Measurements from ENCODE around the gene ENTPD5.

Gene ENTPD5, protein sequence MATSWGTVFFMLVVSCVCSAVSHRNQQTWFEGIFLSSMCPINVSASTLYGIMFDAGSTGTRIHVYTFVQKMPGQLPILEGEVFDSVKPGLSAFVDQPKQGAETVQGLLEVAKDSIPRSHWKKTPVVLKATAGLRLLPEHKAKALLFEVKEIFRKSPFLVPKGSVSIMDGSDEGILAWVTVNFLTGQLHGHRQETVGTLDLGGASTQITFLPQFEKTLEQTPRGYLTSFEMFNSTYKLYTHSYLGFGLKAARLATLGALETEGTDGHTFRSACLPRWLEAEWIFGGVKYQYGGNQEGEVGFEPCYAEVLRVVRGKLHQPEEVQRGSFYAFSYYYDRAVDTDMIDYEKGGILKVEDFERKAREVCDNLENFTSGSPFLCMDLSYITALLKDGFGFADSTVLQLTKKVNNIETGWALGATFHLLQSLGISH

DNA sequence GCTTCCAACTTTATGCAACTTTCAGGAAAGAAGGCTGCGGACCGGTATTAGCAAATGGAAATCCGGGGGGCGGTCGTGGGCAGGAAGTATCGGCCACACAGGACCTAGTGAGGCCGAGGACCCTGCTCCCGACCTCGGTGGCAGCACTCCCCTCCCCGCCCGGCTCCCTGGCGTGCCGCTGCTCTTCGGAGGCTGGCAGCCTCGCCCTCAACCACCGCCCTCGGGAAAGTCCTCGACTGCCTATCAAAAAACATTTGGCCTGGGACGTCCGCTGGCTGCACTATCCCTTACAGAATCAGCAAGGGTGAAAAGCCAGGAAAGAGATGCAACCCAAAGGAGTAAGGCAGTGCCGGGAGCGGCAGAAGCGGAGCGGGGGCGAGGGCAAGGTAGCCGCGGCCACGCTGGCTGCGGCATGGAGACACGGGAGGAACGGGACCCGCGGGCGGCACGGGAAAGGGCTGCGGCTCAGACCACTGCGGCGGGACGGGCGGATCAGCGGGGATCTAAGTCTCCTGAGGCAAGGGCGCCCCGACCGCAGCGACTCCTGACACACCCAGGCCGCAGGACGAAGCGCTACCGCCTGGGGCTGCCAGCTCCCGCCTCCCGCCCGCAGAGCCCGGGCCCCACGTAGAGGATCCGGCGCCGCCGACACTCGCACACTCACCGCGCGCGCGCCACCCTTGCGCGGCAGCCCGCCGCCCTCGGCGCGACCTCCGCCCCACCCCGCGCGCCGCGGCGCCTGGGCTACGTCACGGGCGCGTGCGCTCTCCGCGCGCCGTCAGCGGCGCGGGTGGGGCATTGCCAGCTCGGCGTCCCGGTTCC, at the start of gene ENTPD5, which contains the start of gene BBOF1:
Gene ENTPD5, minus strand, starts transcription at position 703 of the 822 bp plus-strand sequence. CDS start 31,186 bp downstream, outside the sequence.
Gene BBOF1, plus strand, starts transcription at position 764 of the 822 bp plus-strand sequence. CDS start 130 bp downstream, outside the sequence.
- peak; percentile 68 to 80 for DNase-seq (ENCODE audit: low read depth in 2 of 2)

DNA sequence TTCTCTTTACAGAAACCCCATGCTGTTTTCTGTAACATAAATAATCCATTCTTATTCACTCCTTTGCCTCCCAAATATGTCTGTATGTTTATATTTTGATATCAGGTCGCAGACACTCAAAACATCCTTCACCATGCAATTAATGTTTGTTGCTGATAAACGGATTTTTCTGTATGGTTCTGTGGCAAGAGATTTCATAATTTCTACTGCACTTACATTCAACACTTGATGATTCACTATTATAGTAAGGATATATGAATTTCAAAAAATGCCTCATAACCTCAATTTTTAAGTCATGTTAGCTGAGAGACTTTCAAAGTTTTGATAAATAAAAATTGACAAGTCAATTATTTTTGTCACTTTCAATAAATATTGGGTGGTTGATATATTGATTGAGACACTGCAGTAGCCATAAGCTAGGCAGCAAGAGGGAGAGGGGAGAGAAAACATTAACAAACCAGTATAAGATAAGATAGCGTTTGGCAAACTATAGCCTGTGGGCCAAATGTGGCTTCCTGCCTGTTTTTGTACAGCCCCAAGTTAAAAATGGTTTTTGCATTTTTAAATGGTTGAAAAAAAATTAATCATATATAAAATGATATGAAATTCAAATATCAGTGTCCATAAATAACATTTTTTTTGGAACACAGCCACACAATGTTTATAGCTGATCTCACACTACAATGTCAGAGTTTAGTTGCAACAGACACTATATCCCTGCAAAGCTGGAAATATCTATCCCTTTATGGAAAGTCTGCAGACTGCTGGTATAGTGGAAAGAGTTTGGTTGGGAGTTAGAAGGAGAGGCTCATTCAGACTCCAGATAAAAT, 46.9 kb upstream of the ENTPD5 start:
- DNase-seq (ENCODE audit: low read depth in 2 of 2), result no peak

DNA sequence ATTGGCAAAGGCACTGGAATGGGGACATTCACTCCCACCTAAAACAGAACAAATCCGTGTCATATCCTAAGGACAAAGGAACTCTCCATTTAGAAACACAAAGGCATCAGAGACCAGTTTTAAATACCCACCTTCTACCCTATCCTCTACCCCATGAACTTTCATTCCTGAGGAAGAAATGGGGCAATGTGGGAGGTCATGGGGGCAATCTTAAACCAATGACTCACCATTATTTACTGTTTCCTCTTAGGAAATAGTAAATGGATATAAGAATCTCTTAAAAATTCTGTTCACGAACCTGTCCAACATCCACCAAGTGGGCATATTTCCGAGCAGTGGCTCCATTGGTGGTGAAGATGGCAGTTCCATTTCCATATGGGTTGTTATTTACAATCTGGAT, 45.8 kb upstream of the ENTPD5 start:
- no peak for DNase-seq (ENCODE audit: low read depth in 2 of 2)

GRCh38 chr14:74064426-74064825, 45.3 kb upstream of the ENTPD5 start:
- DNase-seq (ENCODE audit: low read depth in 2 of 2), result no peak

DNA sequence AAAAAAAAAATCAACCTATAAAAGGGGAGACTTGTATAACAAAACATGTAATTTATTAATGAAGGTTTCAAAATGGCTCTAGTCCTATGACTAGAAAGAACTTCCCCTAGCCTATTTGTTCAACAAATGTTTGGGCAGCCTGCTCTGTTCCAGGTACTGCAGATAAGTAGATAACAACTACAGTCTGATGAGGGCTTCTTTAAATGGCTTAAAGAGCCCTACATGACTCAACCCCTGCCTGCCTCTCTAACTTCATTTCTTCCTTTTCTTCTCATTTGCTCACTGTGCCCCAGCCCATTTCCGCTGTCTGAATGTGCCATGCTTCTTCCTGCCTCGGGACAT, 43.7 kb upstream of the ENTPD5 start:
- no peak for DNase-seq (ENCODE audit: low read depth in 2 of 2)

- no peak for DNase-seq (ENCODE audit: low read depth in 2 of 2)
Observed at GRCh38 chr14:74049876-74050495, 30.9 kb upstream of the ENTPD5 start.

GRCh38 chr14:74048281-74048680, 29.2 kb upstream of the ENTPD5 start:
- no peak for DNase-seq (ENCODE audit: low read depth in 2 of 2)

DNA sequence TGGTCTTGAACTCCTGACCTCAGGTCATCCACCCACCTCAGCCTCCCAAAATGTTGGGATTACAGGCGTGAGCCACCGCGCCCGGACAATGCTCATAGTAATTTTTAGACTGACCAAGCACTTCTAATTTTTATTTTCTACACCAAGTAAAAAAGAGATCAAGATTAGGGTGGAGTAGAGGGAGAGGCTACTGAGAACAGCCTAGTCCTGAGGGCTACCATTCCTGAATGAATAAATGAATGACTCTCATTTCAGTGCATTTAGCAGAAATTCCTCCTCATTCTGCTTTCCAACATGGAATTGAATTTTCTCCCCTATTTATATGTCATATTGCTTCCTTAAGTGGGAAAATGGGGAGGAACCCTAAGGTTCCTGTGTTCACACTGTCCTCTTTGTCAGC, 26.4 kb upstream of the ENTPD5 start:
- no peak for DNase-seq (ENCODE audit: low read depth in 2 of 2)

DNA sequence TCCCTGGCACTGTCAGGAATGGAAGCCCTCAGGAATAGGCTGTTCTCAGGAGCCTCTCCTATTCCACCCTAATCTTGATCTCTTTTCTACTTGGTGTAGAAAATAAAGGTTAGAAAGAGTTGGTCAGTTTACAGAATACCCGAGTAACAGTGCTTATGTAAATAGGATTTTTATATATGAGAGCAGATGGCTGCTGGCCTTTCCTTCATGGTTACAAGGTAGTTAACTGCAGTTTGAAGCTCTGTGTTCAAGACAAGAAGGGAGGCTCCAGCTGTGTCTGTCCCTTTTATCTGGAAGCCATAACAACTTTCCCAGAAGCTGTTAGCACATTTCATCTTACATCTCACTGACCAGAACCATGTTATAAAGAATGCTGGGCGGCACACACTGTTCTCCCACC, 23.2 kb upstream of the ENTPD5 start:
- DNase-seq (ENCODE audit: low read depth in 2 of 2), result no peak

GRCh38 chr14:74038020-74038859, 19.2 kb upstream of the ENTPD5 start:
- no peak for DNase-seq (ENCODE audit: low read depth in 2 of 2)

GRCh38 chr14:74035556-74035955, 16.5 kb upstream of the ENTPD5 start:
- no peak for DNase-seq (ENCODE audit: low read depth in 2 of 2)

DNA sequence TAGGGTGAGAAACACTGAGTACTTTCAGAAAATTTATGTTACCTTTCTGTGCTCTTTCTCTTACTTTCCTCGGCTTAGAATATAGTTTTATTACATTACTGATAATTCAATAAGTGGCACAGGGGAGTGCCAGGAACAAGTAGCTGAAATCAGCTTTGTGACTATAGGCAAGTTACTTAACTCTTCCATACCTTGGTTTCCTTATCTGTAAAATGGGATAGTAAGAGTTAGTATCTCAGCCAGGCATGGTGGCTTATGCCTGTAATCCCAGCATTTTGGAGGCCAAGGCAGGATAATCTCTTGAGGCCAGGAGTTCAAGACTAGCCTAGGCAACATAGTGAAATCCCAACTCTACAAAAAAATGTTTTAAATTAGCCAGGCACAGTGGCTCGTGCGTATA, 15.5 kb upstream of the ENTPD5 start:
- DNase-seq (ENCODE audit: low read depth in 2 of 2), result no peak

- DNase-seq (ENCODE audit: low read depth in 2 of 2), result no peak
Observed at GRCh38 chr14:74029136-74029535, 10.0 kb upstream of the ENTPD5 start.

- DNase-seq (ENCODE audit: low read depth in 2 of 2), result no peak
Observed at GRCh38 chr14:74022346-74022745, 3.3 kb upstream of the ENTPD5 start.

DNA sequence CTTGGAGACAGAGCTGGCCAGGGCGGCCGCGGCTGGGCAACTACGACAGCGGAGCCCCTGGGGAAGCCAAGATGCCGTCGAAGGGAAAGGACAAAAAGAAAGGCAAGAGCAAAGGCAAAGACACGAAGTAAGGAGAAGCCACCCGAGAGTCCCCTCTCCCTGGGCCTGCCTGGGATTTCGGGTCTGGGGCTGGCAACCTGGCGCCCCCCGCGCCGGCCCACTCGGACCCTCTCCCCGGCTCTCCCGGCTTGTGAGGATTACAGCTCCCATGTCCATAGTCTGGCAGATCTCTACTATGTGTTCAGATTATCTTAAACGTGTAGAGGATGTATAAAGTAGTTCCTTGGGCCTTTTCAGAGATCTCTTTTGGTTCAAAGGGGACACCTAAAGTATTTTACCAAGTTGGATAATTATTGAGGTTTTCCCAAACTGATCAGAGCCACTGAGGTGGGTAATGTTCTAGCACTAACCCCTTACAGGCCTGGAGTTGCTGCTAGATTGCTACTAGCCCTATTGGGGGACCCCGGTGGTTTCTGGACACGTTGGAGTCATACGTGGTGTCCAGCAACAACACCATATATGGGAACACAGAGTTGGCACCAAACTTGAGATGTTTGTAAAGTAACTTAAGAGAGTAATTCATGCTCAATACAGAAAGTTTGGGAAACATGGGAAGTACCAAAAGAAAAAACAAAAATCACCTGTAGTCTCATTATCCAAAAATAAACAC, 485 bp upstream of the ENTPD5 start:
- DNase-seq (ENCODE audit: low read depth in 2 of 2), result no peak

DNA sequence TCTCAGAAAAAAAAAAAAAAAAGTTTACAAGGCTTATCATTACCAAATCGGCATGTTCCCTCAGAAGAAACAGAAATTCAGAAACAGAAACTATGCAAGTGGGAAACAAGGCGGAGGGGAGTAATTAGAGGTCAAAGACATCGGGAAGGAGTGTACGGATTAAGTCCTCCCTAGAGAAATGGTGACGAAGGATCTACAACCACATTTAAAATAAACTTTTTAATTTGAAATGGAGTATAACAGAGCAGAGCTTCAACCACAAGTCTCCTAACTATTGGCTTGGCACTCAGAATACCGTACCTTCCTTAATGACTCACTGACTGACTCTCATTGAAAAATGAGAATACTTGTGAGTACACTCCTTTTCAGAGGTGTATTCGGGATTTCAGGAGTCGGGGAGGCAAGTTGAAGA, 908 bp downstream of the ENTPD5 start:
- no peak for DNase-seq (ENCODE audit: low read depth in 2 of 2)

GRCh38 chr14:74015963-74016362, 3.1 kb downstream of the ENTPD5 start:
- DNase-seq (ENCODE audit: low read depth in 2 of 2), result no peak

- DNase-seq (ENCODE audit: low read depth in 2 of 2), result no peak
Observed at GRCh38 chr14:74015176-74015575, 3.9 kb downstream of the ENTPD5 start.

- no peak for DNase-seq (ENCODE audit: low read depth in 2 of 2)
Observed at GRCh38 chr14:74014299-74014698, 4.8 kb downstream of the ENTPD5 start.

All from stimulated activated CD8-positive, alpha-beta memory T cell treated with anti-CD3 and anti-CD28 coated beads, Interleukin-2, amount 100 ng/mL, for 48 hours (primary cell).